ENCODE data around the gene SUMO3. TPM values are rescaled to one million over a fixed set of nuclear protein-coding genes. Genes with fewer than 3 reads are reported as not detected.

Gene SUMO3
- total and polyA plus RNA-seq, 2 of the 13 experiments (the other 11 are each of a cell fraction or from before 2014, with no cell fraction given), result 51.4 to 92.4 TPM

- FAIRE-seq (no peak), DNase-seq (ENCODE audit: low spot score) (no peak), ATAC-seq (no peak)
- no peak overlapping the region for H3K4me2 ChIP-seq (ENCODE audit: low read depth, low read length)
- peaks cover 10% of the 10 kb centered on the region; the same call in 1 of the 2 replicates for H3K4me1 ChIP-seq (ENCODE audit: insufficient read depth, low read length)
- H3K27me3 ChIP-seq (ENCODE audit: control insufficient read depth in 1 of 2, insufficient read depth in 2 of 2, low read length in 2 of 2), result no peaks in the 10 kb centered on the region
- H3K9me3 ChIP-seq (ENCODE audit: low read length), result peaks cover 36% of the 10 kb centered on the region
- H3K27ac ChIP-seq (ENCODE audit: extremely low read length, insufficient read depth, low read length), result no peak overlapping the region
- POLR2A ChIA-PET, result no interaction called here
- H3K4me3 ChIP-seq (replicated peaks in 1 of 3; ENCODE audit: insufficient read depth in 1 of 3, low read depth in 2 of 3, low read length in 3 of 3), result no peak overlapping the region
- no peak for TF ChIP-seq GFI1 (CRISPR knock-in tag; IDR thresholded peaks at IDR 0.05; ENCODE audit: borderline replicate concordance)
- TF ChIP-seq ZNF652 (CRISPR knock-in tag; IDR thresholded peaks at IDR 0.05; ENCODE audit: borderline replicate concordance, low read depth), result no peak
- TF ChIP-seq ZNF317 (CRISPR knock-in tag; IDR thresholded peaks at IDR 0.05), result peak; percentile 13; the same call in 1 of the 2 replicates
- TF ChIP-seq TOPORS (CRISPR knock-in tag; IDR thresholded peaks at IDR 0.05), result no peak
- intact Hi-C loops (cut with micrococcal nuclease; ENCODE audit: unreplicated experiment) (no loop called here), in situ Hi-C loops (cut with HindIII; ENCODE audit: extremely low pct_ligation_motif_present, low pct_unique_long_range_greater_than_20kb) (no loop called here)
- H2AFZ ChIP-seq (ENCODE audit: low read length), result no peak overlapping the region
- no peaks in the 10 kb centered on the region for H3K36me3 ChIP-seq (replicated peaks in 1 of 2; ENCODE audit: control insufficient read depth in 1 of 2, insufficient read depth in 2 of 2, low read length in 2 of 2)
- no peak overlapping the region for H3K9ac ChIP-seq (ENCODE audit: insufficient read depth, low read depth, low read length)
- BruUV-seq (replicated peaks), result no TSS peak
- CTCF ChIA-PET (ENCODE audit: low intra/inter-chr PET ratio, low total read pairs), result no interaction called here
- 37% methylated on average over 1 of the region's 1 CpG for WGBS (ENCODE audit: low lambda C conversion rate)
- H4K20me1 ChIP-seq (ENCODE audit: insufficient read depth, low read length), result no peaks in the 10 kb centered on the region
- no peaks in the 10 kb centered on the region for H3K79me2 ChIP-seq (ENCODE audit: insufficient read depth, low read length)
These were observed 5.4 kb upstream of the SUMO3 start for GRCh38 chr21:44823179-44823660.

GRCh38 chr21:44822484-44823178 is 4.8 kb upstream of the SUMO3 start:
- Histone ChIP-seq H3K4me1 (ENCODE audit: insufficient read depth, low read length) (peaks cover 10% of the 10 kb centered on the region; the same call in 1 of the 2 replicates), H3K9me3 (ENCODE audit: low read length) (peaks cover 30% of the 10 kb centered on the region), H3K79me2 (ENCODE audit: insufficient read depth, low read length) (no peaks in the 10 kb centered on the region), H3K27ac (ENCODE audit: extremely low read length, insufficient read depth, low read length) (no peak overlapping the region), H3K4me2 (ENCODE audit: low read depth, low read length) (no peak overlapping the region), H4K20me1 (ENCODE audit: insufficient read depth, low read length) (no peaks in the 10 kb centered on the region), H3K27me3 (ENCODE audit: control insufficient read depth in 1 of 2, insufficient read depth in 2 of 2, low read length in 2 of 2) (no peaks in the 10 kb centered on the region), H2AFZ (ENCODE audit: low read length) (no peak overlapping the region), H3K9ac (ENCODE audit: insufficient read depth, low read depth, low read length) (no peak overlapping the region), H3K36me3 (replicated peaks in 1 of 2; ENCODE audit: control insufficient read depth in 1 of 2, insufficient read depth in 2 of 2, low read length in 2 of 2) (no peaks in the 10 kb centered on the region), H3K4me3 (replicated peaks in 1 of 3; ENCODE audit: insufficient read depth in 1 of 3, low read depth in 2 of 3, low read length in 3 of 3) (no peak overlapping the region)
- ATAC-seq (no peak), FAIRE-seq (no peak), DNase-seq (ENCODE audit: low spot score) (no peak)
- no TSS peak for BruUV-seq (replicated peaks)
- peak; percentile 100 for TF ChIP-seq ZNF317 (CRISPR knock-in tag; IDR thresholded peaks at IDR 0.05)
- TF ChIP-seq TEAD2 (CRISPR knock-in tag; IDR thresholded peaks at IDR 0.05), result no peak
- ChIA-PET CTCF (ENCODE audit: low intra/inter-chr PET ratio, low total read pairs) (no interaction called here), POLR2A (no interaction called here)
- in situ Hi-C loops (cut with HindIII; ENCODE audit: extremely low pct_ligation_motif_present, low pct_unique_long_range_greater_than_20kb), result no loop called here
- 42% methylated on average over 5 of the region's 5 CpGs for WGBS (ENCODE audit: low lambda C conversion rate)
- intact Hi-C loops (cut with micrococcal nuclease; ENCODE audit: unreplicated experiment), result no loop called here
